ENCODE measurements around the gene MYOZ3.

MYOZ3 gene

DNA sequence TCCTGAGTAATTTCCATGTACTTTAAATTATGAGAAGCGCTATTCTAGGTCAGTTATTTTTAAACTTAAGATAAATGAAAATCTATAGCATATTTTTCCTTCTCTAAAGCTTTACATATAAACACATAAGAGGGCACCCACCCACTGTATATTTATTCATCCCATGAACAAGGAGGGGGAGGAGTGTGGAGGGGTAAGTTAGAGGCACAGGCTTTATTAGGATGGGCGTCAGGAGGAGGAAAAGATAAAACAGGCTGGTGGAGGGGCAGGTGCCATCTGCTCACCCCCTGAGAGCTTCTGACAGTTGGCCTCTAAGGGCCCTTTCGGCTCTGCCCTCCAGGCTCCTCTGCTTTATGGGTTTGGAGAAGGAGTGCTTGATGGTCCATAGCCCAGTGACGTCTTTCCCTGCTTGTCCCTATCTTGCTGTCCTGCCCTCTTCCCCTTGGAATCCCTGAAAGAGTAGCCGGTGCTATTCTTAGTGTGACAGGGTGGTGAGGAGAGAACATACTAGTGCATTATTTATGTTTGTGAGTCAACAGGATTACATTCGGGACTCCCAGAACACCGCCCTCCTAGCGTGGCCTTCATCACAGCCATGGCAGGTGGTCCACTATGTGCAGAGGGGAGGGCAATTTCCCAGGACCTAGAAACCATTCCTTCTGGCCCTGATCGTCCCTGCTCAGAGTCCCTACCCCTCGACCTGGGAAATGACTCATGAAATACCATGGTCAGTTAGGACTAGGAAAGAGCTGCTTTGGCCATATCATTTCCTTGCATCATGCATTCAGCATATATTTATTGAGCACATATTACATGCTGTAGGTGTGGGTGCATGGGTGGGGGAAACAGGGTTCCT, 28.5 kb upstream of the MYOZ3 start:
- TF ChIP-seq, protein P1, sequence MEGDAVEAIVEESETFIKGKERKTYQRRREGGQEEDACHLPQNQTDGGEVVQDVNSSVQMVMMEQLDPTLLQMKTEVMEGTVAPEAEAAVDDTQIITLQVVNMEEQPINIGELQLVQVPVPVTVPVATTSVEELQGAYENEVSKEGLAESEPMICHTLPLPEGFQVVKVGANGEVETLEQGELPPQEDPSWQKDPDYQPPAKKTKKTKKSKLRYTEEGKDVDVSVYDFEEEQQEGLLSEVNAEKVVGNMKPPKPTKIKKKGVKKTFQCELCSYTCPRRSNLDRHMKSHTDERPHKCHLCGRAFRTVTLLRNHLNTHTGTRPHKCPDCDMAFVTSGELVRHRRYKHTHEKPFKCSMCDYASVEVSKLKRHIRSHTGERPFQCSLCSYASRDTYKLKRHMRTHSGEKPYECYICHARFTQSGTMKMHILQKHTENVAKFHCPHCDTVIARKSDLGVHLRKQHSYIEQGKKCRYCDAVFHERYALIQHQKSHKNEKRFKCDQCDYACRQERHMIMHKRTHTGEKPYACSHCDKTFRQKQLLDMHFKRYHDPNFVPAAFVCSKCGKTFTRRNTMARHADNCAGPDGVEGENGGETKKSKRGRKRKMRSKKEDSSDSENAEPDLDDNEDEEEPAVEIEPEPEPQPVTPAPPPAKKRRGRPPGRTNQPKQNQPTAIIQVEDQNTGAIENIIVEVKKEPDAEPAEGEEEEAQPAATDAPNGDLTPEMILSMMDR (IDR thresholded peaks at IDR 0.05; ENCODE audit: borderline replicate concordance, insufficient read depth, low read depth, low read length) = no peak
- no peak overlapping the region for H3K4me3 ChIP-seq (ENCODE audit: low read depth, low read length)

DNA sequence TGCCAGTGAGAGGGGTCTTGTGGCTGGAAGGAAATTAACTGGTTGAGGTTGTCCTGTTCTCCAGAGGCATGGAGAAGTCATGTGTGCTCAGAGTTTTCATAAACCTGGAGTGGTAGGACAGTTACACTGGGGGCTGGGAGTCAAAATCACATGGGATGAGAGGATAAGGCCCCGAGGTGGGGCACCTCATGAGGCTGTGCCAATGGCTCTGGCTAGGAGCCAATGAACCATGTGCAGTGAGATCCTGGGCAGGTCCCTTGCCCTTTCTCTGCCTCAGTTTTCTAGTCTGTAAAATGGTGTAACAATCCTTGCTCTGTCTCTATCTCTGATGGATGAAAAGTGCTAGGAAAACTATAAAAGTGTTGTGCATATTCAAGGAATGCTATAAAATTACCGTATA, 27.6 kb upstream of the MYOZ3 start:
- H3K4me3 ChIP-seq (ENCODE audit: low read depth, low read length) = no peak overlapping the region
- TF ChIP-seq, protein P1 (IDR thresholded peaks at IDR 0.05; ENCODE audit: borderline replicate concordance, insufficient read depth, low read depth, low read length) = no peak

DNA sequence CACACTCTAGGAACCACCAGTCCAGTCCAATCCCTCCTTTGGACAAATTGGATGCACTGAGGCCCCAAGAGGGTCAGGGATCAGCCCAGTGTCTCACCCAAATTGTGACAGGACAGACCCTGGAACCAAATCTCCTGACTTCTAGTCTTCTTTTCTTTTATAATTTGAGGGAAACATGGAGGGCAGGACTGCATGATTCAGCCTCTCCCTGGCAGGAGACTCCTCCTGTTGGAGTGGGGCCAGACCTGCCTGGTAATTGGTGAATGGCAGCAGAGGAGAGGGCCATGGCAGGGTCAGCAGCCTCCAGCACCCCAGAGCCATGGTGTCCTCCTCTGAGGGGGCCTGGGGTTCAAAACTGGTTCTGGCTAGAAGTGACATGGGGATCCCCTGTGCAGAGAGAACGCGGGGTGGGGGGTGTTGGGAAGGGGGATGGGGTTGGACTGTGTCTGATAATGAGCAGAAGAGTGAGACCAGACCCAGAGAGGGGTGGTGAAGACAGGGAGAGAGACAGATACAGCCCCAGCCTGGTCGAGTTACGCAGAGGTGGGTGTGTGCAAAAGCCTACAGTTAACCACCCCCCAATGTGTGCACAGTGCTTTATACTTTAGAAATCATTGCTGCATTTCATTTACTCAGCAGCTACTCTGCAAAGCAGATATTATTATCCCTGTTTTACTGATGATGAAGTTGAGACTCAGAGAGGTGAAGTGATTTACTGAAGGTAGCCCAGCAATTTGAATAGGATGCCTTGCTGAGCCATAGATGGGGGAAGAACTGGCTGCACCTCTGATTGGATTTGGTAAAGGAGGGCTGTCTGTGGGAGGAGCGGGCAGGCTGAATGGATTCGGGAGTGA, 24.4 kb upstream of the MYOZ3 start:
- H3K4me3 ChIP-seq (ENCODE audit: low read depth, low read length) = no peak overlapping the region
- TF ChIP-seq, protein P1 (IDR thresholded peaks at IDR 0.05; ENCODE audit: borderline replicate concordance, insufficient read depth, low read depth, low read length) = no peak

- H3K4me3 ChIP-seq (ENCODE audit: low read depth, low read length) = no peak overlapping the region
- TF ChIP-seq, protein P1 (IDR thresholded peaks at IDR 0.05; ENCODE audit: borderline replicate concordance, insufficient read depth, low read depth, low read length) = no peak
Measured at GRCh38 chr5:150637245-150638052, 23.6 kb upstream of the MYOZ3 start.

GRCh38 chr5:150638053-150638444, 23.0 kb upstream of the MYOZ3 start:
- TF ChIP-seq, protein P1 (IDR thresholded peaks at IDR 0.05; ENCODE audit: borderline replicate concordance, insufficient read depth, low read depth, low read length) = no peak

DNA sequence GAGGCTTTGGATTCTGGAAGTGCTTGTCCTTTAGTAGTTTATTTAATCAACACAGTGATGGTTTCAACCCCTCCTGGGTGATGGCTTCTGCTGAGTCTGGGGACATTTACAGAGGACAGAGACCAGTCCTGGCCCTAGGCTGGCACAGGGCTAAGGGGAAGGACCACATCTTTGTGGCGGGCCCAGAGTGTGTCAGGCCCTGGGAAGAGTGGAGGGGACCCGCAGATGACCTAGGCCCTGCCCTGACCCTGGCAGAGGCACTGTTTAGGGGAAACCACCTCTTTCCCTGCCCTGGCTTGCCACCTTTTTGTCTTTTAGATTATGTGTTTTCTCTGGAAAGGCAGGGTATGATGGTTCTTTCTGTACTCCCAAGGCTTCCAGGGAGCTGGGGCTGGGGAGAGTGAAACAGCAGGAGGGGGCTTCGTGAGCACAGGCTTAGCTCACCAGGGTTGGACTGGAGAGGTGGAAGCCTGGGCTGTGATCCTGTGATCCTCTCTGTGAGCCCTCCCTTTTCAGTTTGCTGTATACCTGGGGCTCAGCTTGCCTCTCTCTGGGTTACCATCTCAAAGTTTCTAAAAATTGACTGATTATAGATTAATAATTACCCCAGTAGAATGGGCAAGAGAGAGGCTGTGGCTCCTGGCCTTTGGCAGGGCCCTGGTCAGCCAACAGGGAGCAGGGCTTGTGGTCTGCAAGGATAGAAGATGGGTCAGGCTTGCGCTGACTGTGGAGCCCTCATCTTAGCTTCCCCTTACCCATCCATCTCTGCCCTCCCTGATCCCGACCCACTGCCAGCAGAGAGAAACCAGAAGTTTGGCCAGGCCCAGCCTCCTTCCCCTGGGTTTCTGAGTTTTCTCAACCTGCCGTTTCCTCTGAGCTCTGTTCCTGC, 22.3 kb upstream of the MYOZ3 start:
- no peak overlapping the region for H3K4me3 ChIP-seq (ENCODE audit: low read depth, low read length)
- TF ChIP-seq, protein P1 (IDR thresholded peaks at IDR 0.05; ENCODE audit: borderline replicate concordance, insufficient read depth, low read depth, low read length) = no peak

More at GRCh38 chr5:150638053-150638444, 23.0 kb upstream of the MYOZ3 start:
- no peak overlapping the region for H3K4me3 ChIP-seq (ENCODE audit: low read depth, low read length)
